ENCODE measurements around the gene TRIO. TPM values are rescaled to one million over a fixed set of nuclear protein-coding genes. Genes with fewer than 3 reads are reported as not detected.

The TRIO gene
- total RNA-seq, 1 experiment from 2014 or later: 211 TPM

DNA sequence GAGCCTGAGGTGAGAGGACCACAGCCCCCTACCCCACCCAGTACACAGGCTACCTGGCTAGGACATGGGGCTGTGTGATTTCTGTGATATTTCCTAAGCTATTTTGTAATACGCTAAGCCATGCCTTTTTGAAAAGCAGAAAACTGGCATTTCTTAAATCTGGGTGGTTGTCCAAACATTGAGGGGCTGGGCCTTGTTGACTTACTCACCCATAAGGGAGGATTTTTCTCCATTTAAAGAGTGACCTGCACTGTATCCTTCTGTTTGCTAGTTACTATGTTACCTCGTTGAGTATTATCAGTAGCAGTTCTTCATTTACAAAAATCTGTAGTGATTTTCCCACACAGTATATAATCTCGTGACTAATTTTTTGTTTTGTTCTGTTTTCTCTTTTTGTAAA lies 321.0 kb downstream of the TRIO start:
- ATAC-seq (peak; percentile 69), DNase-seq (peak; percentile 50)
- Histone ChIP-seq H3K27me3 (ENCODE audit: low read length) (no peaks in the 10 kb centered on the region), H3F3A (ENCODE audit: low read length, unreplicated experiment) (no peaks in the 10 kb centered on the region), H3K36me3 (ENCODE audit: low read depth, low read length) (peaks cover 83% of the 10 kb centered on the region), H2AFZ (ENCODE audit: low read length) (no peak overlapping the region), H3K4me3 (ENCODE audit: low read length) (no peak overlapping the region), H3K4me2 (ENCODE audit: low read length) (peak overlapping the region; percentile 63), H3K9me2 (replicated peaks; ENCODE audit: low read length) (no peaks in the 10 kb centered on the region), H3K79me2 (ENCODE audit: low read length) (peaks cover 3% of the 10 kb centered on the region; the same call in 1 of the 2 replicates), H3K27ac (ENCODE audit: low read length) (peak overlapping the region; percentile 90), H3K4me1 (ENCODE audit: insufficient read depth, low read length) (peaks cover 39% of the 10 kb centered on the region), H4K20me1 (ENCODE audit: low read length) (no peaks in the 10 kb centered on the region), H3K9me3 (ENCODE audit: low read length) (no peaks in the 10 kb centered on the region), H3K9ac (ENCODE audit: low read length) (peak overlapping the region; percentile 61)
- intact Hi-C loops (cut with micrococcal nuclease): loop anchor here (1.0 to 5.0 kb wide), 2 partner anchors 58 to 118 kb away; partner anchors contain the start of gene OTULINL
- CTCF ChIA-PET: interaction anchor here (0.5 kb wide), 1 partner anchor 135 kb away, joined by 3 read pairs; no protein-coding TSS in a partner anchor
- POLR2A ChIA-PET (ENCODE audit: unreplicated experiment): interaction anchor here (0.9 kb wide), 1 partner anchor 11 kb away, joined by 4 read pairs; no protein-coding TSS in a partner anchor
- BruUV-seq (replicated peaks): TSS peak; percentile 27
- TF ChIP-seq, protein P1, sequence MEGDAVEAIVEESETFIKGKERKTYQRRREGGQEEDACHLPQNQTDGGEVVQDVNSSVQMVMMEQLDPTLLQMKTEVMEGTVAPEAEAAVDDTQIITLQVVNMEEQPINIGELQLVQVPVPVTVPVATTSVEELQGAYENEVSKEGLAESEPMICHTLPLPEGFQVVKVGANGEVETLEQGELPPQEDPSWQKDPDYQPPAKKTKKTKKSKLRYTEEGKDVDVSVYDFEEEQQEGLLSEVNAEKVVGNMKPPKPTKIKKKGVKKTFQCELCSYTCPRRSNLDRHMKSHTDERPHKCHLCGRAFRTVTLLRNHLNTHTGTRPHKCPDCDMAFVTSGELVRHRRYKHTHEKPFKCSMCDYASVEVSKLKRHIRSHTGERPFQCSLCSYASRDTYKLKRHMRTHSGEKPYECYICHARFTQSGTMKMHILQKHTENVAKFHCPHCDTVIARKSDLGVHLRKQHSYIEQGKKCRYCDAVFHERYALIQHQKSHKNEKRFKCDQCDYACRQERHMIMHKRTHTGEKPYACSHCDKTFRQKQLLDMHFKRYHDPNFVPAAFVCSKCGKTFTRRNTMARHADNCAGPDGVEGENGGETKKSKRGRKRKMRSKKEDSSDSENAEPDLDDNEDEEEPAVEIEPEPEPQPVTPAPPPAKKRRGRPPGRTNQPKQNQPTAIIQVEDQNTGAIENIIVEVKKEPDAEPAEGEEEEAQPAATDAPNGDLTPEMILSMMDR (conservative IDR thresholded peaks at IDR 0.05; ENCODE audit: low read depth, low read length): no peak
- TF ChIP-seq EZH2 (IDR thresholded peaks at IDR 0.05; ENCODE audit: low read length, unreplicated experiment): no peak
- TF ChIP-seq EZH2phosphoT487 (IDR thresholded peaks at IDR 0.05; ENCODE audit: borderline replicate concordance, low read length): no peak

- no peak for DNase-seq
- peaks cover 3% of the 10 kb centered on the region; the same call in 1 of the 2 replicates for H3K79me2 ChIP-seq (ENCODE audit: low read length)
- H3K4me3 ChIP-seq (ENCODE audit: low read length): no peak overlapping the region
- peaks cover 85% of the 10 kb centered on the region for H3K36me3 ChIP-seq (ENCODE audit: low read depth, low read length)
- CTCF ChIA-PET: no interaction called here
- H3K4me1 ChIP-seq (ENCODE audit: insufficient read depth, low read length): peaks cover 39% of the 10 kb centered on the region
- TF ChIP-seq EZH2phosphoT487 (IDR thresholded peaks at IDR 0.05; ENCODE audit: borderline replicate concordance, low read length) (no peak), EZH2 (IDR thresholded peaks at IDR 0.05; ENCODE audit: low read length, unreplicated experiment) (no peak)
- TF ChIP-seq, protein P1 (conservative IDR thresholded peaks at IDR 0.05; ENCODE audit: low read depth, low read length): no peak
- no TSS peak for BruUV-seq (replicated peaks)
- ATAC-seq: no peak
- intact Hi-C loops (cut with micrococcal nuclease): loop anchor here (1.0 to 5.0 kb wide), 2 partner anchors 58 to 118 kb away; partner anchors contain the start of gene OTULINL
- no peaks in the 10 kb centered on the region for H3K9me3 ChIP-seq (ENCODE audit: low read length)
- H3F3A ChIP-seq (ENCODE audit: low read length, unreplicated experiment): no peaks in the 10 kb centered on the region
- no peaks in the 10 kb centered on the region for H3K9me2 ChIP-seq (replicated peaks; ENCODE audit: low read length)
- peak overlapping the region; percentile 90 for H3K27ac ChIP-seq (ENCODE audit: low read length)
- POLR2A ChIA-PET (ENCODE audit: unreplicated experiment): interaction anchor here (0.7 kb wide), 1 partner anchor 10 kb away, joined by 5 read pairs; no protein-coding TSS in a partner anchor
- H3K4me2 ChIP-seq (ENCODE audit: low read length): no peak overlapping the region
- H4K20me1 ChIP-seq (ENCODE audit: low read length): no peaks in the 10 kb centered on the region
- H2AFZ ChIP-seq (ENCODE audit: low read length): no peak overlapping the region
- H3K9ac ChIP-seq (ENCODE audit: low read length): no peak overlapping the region
- H3K27me3 ChIP-seq (ENCODE audit: low read length): no peaks in the 10 kb centered on the region
These were observed 321.5 kb downstream of the TRIO start for GRCh38 chr5:14464671-14465070.

DNA sequence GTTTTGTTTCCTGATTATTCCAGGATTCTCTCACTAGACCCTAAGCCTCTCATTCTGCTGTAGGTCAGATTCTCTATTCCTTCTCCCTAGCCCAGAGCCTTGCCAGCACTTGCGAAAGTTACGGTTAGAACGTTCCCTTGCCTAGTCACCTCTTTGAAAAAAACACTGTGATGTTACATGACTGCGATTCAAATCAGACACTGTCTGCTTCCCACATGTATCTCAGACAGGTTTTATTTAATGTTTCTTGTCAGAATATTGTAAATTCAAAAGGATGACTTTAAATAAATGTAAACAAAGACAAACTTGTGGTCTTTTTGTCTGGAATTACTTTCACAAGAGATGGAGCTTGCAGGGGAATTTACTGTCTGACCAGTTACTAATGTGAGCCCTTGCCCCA lies 322.0 kb downstream of the TRIO start:
- CTCF ChIA-PET: no interaction called here
- intact Hi-C loops (cut with micrococcal nuclease): no loop called here
- no peaks in the 10 kb centered on the region for H3K9me2 ChIP-seq (replicated peaks; ENCODE audit: low read length)
- no peak overlapping the region for H3K4me3 ChIP-seq (ENCODE audit: low read length)
- POLR2A ChIA-PET (ENCODE audit: unreplicated experiment): interaction anchor here (0.7 kb wide), 1 partner anchor 10 kb away, joined by 5 read pairs; no protein-coding TSS in a partner anchor
- H3K9ac ChIP-seq (ENCODE audit: low read length): no peak overlapping the region
- no peak overlapping the region for H3K4me2 ChIP-seq (ENCODE audit: low read length)
- H3K27me3 ChIP-seq (ENCODE audit: low read length): no peaks in the 10 kb centered on the region
- peaks cover 39% of the 10 kb centered on the region for H3K4me1 ChIP-seq (ENCODE audit: insufficient read depth, low read length)
- H3F3A ChIP-seq (ENCODE audit: low read length, unreplicated experiment): no peaks in the 10 kb centered on the region
- H3K9me3 ChIP-seq (ENCODE audit: low read length): no peaks in the 10 kb centered on the region
- H3K36me3 ChIP-seq (ENCODE audit: low read depth, low read length): peaks cover 89% of the 10 kb centered on the region
- no peak for ATAC-seq
- no TSS peak for BruUV-seq (replicated peaks)
- no peak for DNase-seq
- H4K20me1 ChIP-seq (ENCODE audit: low read length): no peaks in the 10 kb centered on the region
- H2AFZ ChIP-seq (ENCODE audit: low read length): no peak overlapping the region
- peak overlapping the region; percentile 90; the same call in 1 of the 2 replicates for H3K27ac ChIP-seq (ENCODE audit: low read length)
- peaks cover 3% of the 10 kb centered on the region; the same call in 1 of the 2 replicates for H3K79me2 ChIP-seq (ENCODE audit: low read length)
- TF ChIP-seq EZH2phosphoT487 (IDR thresholded peaks at IDR 0.05; ENCODE audit: borderline replicate concordance, low read length) (no peak), EZH2 (IDR thresholded peaks at IDR 0.05; ENCODE audit: low read length, unreplicated experiment) (no peak)
- TF ChIP-seq, protein P1 (conservative IDR thresholded peaks at IDR 0.05; ENCODE audit: low read depth, low read length): no peak
